Lower leg skin (tissue), 3 donors: ENCODE data around the gene SUPT20H.

Source experiments
- CTCF ChIP-seq, 3 donors: fragments of 450-650 bp; IDR thresholded peaks; one replicate each; pipeline ENCODE4 v1.5.1; 2016; ENCODE audit warnings: antibody characterized with exemption in 3 of 3, mild to moderate bottlenecking in 3 of 3, moderate library complexity in 2 of 3
- POLR2A ChIP-seq, 2 donors: fragments of 450-650 bp; IDR thresholded peaks; one replicate each; pipeline ENCODE4 v1.6.1; 2016 to 2017; ENCODE audit warnings: antibody characterized with exemption in 2 of 2, mild to moderate bottlenecking in 1 of 2, moderate library complexity in 1 of 2

DNA sequence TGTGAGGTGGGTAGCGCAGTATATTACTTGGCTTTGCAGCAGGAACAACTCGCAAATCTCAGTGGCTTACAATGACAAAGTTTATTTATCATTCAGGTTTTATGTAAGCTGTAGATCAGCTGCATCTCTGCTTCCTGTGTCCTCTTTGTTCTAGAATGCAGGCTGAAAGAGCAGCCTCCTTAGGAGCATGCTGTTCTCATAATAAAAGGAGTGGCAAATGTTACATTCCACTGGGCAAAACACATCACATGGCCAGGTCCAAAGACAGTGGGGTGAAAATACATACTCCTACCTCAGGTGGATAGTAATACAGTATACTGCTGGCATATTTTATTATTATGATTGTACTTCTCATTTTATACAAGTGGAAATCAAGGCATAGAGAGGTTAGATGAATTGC is 47.2 kb upstream of the SUPT20H start:
- TF ChIP-seq CTCF (IDR thresholded peaks at IDR 0.05) (no peak), POLR2A (IDR thresholded peaks at IDR 0.05) (no peak)
